Parathyroid adenoma (tissue), 2 donors: ENCODE data around the gene ATP6V0C.
"Not testable (repeated sequence)": the region's sequence is repeated elsewhere in the genome, so short reads cannot be mapped to it uniquely, and the experiment has no call there.

Experiments
- H2AFZ ChIP-seq: fragments of 300-600 bp; sonication (generic); one replicate; pipeline ENCODE4 v1.7.0; 2017; ENCODE audit warnings: antibody characterized with exemption, mild to moderate bottlenecking
- H3K27ac ChIP-seq: fragments of 300-600 bp; sonication (generic); one replicate; pipeline ENCODE4 v1.7.0; 2017
- H3K27me3 ChIP-seq: fragments of 300-600 bp; sonication (generic); one replicate; pipeline ENCODE4 v1.7.0; 2017; ENCODE audit warnings: low read length; ENCODE audit not compliant: control insufficient read depth, insufficient read depth
- H3K36me3 ChIP-seq: fragments of 300-600 bp; sonication (generic); one replicate; pipeline ENCODE4 v1.7.0; 2017; ENCODE audit warnings: low read length; ENCODE audit not compliant: control insufficient read depth, insufficient read depth
- H3K4me1 ChIP-seq: fragments of 300-600 bp; sonication (generic); one replicate; pipeline ENCODE4 v1.7.0; 2017; ENCODE audit warnings: control low read depth
- H3K4me2 ChIP-seq: fragments of 300-600 bp; sonication (generic); one replicate; pipeline ENCODE4 v1.7.0; 2017; ENCODE audit warnings: low read length
- H3K4me3 ChIP-seq: fragments of 300-600 bp; sonication (generic); one replicate; pipeline ENCODE4 v1.7.0; 2017; ENCODE audit warnings: low read depth, low read length
- H3K79me2 ChIP-seq: fragments of 300-600 bp; sonication (generic); one replicate; pipeline ENCODE4 v1.7.0; 2017; ENCODE audit warnings: control low read depth
- H3K9ac ChIP-seq: fragments of 300-600 bp; sonication (generic); one replicate; pipeline ENCODE4 v1.7.0; 2017; ENCODE audit warnings: mild to moderate bottlenecking
- H3K9me3 ChIP-seq: fragments of 300-600 bp; sonication (generic); one replicate; pipeline ENCODE4 v1.7.0; 2017; ENCODE audit warnings: low read length; ENCODE audit not compliant: control insufficient read depth
- CTCF ChIP-seq: fragments of 300-600 bp; sonication (generic); IDR thresholded peaks from one replicate; pipeline ENCODE4 v1.7.0; 2017; ENCODE audit warnings: antibody characterized with exemption, mild to moderate bottlenecking
- donor health status: primary hyperparathyroidism.

The ATP6V0C gene

GRCh38 chr16:2477327-2477726 lies 36.4 kb upstream of the ATP6V0C start:
- Histone ChIP-seq H3K4me2 (no peak overlapping the region), H3K36me3 (no peaks in the 10 kb centered on the region), H3K9me3 (no peaks in the 10 kb centered on the region), H3K27ac (no peak overlapping the region), H2AFZ (no peak overlapping the region), H3K9ac (no peak overlapping the region), H3K79me2 (peaks cover 2% of the 10 kb centered on the region), H3K27me3 (no peaks in the 10 kb centered on the region), H3K4me3 (no peak overlapping the region), H3K4me1 (peaks cover 5% of the 10 kb centered on the region)
- TF ChIP-seq CTCF: no peak

GRCh38 chr16:2478279-2478678 lies 35.5 kb upstream of the ATP6V0C start:
- peaks cover 5% of the 10 kb centered on the region for H3K4me1 ChIP-seq
- H3K9ac ChIP-seq: no peak overlapping the region
- no peak overlapping the region for H3K4me2 ChIP-seq
- no peaks in the 10 kb centered on the region for H3K36me3 ChIP-seq
- H3K79me2 ChIP-seq: peaks cover 2% of the 10 kb centered on the region
- H3K27me3 ChIP-seq: no peaks in the 10 kb centered on the region
- no peak overlapping the region for H2AFZ ChIP-seq
- no peak overlapping the region for H3K27ac ChIP-seq
- no peaks in the 10 kb centered on the region for H3K9me3 ChIP-seq
- TF ChIP-seq CTCF: no peak
- no peak overlapping the region for H3K4me3 ChIP-seq

- H3K4me3 ChIP-seq, H3K4me2 ChIP-seq, H3K9me3 ChIP-seq, H3K9ac ChIP-seq, H3K36me3 ChIP-seq, H2AFZ ChIP-seq, H3K27ac ChIP-seq, H3K27me3 ChIP-seq, H3K4me1 ChIP-seq, H3K79me2 ChIP-seq: not testable (repeated sequence)
Measured at GRCh38 chr16:2479996-2480395, 33.8 kb upstream of the ATP6V0C start.

GRCh38 chr16:2480948-2481347 lies 32.8 kb upstream of the ATP6V0C start:
- no peak overlapping the region for H3K27ac ChIP-seq
- TF ChIP-seq CTCF: no peak
- H3K9ac ChIP-seq: no peak overlapping the region
- H3K79me2 ChIP-seq: peaks cover 2% of the 10 kb centered on the region
- peaks cover 3% of the 10 kb centered on the region for H3K4me1 ChIP-seq
- H3K27me3 ChIP-seq: no peaks in the 10 kb centered on the region
- no peaks in the 10 kb centered on the region for H3K36me3 ChIP-seq
- H3K9me3 ChIP-seq: no peaks in the 10 kb centered on the region
- no peak overlapping the region for H3K4me2 ChIP-seq
- no peak overlapping the region for H2AFZ ChIP-seq
- no peak overlapping the region for H3K4me3 ChIP-seq

GRCh38 chr16:2481676-2482075 lies 32.1 kb upstream of the ATP6V0C start:
- H3K9ac ChIP-seq: no peak overlapping the region
- no peaks in the 10 kb centered on the region for H3K4me1 ChIP-seq
- no peak overlapping the region for H2AFZ ChIP-seq
- no peaks in the 10 kb centered on the region for H3K36me3 ChIP-seq
- no peaks in the 10 kb centered on the region for H3K9me3 ChIP-seq
- no peak overlapping the region for H3K27ac ChIP-seq
- TF ChIP-seq CTCF: no peak
- no peak overlapping the region for H3K4me2 ChIP-seq
- no peak overlapping the region for H3K4me3 ChIP-seq
- H3K79me2 ChIP-seq: peaks cover 2% of the 10 kb centered on the region
- H3K27me3 ChIP-seq: no peaks in the 10 kb centered on the region
